HG02642 (cell line): ENCODE data around the gene PLEKHB1.

Source experiments
- ATAC-seq: cut with Tn5 transposase; IDR thresholded peaks from one replicate; pipeline ENCODE4 v1.9.1; 2021; ENCODE audit warnings: mild to moderate bottlenecking; ENCODE audit not compliant: unreplicated experiment, poor library complexity

Gene PLEKHB1

GRCh38 chr11:73645972-73646631 lies at the start of gene PLEKHB1:
PLEKHB1 (plus strand) TSS chr11:73646581; CDS start chr11:73646609, 28 bp downstream.
- ATAC-seq = no peak

- ATAC-seq = no peak
Observed at GRCh38 chr11:73597336-73597955, 48.9 kb upstream of the PLEKHB1 start.

GRCh38 chr11:73597956-73598718 lies 48.2 kb upstream of the PLEKHB1 start, which contains the start of gene FAM168A:
FAM168A (minus strand) TSS chr11:73598112; CDS start chr11:73468474, 129,638 bp downstream.
- ATAC-seq = peak; percentile 94

GRCh38 chr11:73598719-73599379 lies 47.5 kb upstream of the PLEKHB1 start:
- no peak for ATAC-seq

GRCh38 chr11:73612601-73613140 lies 33.7 kb upstream of the PLEKHB1 start:
- ATAC-seq = no peak

GRCh38 chr11:73614591-73614990 lies 31.8 kb upstream of the PLEKHB1 start:
- no peak for ATAC-seq

- ATAC-seq = no peak
Observed at GRCh38 chr11:73622926-73623593, 23.3 kb upstream of the PLEKHB1 start.

GRCh38 chr11:73623686-73624085 lies 22.7 kb upstream of the PLEKHB1 start:
- ATAC-seq = no peak

GRCh38 chr11:73625696-73626318 lies 20.6 kb upstream of the PLEKHB1 start:
- no peak for ATAC-seq

- ATAC-seq = no peak
Observed at GRCh38 chr11:73629907-73630306, 16.5 kb upstream of the PLEKHB1 start.

GRCh38 chr11:73632996-73633395 lies 13.4 kb upstream of the PLEKHB1 start:
- no peak for ATAC-seq

- no peak for ATAC-seq
Observed at GRCh38 chr11:73633999-73634398, 12.4 kb upstream of the PLEKHB1 start.

- ATAC-seq = no peak
Observed at GRCh38 chr11:73635721-73636120, 10.7 kb upstream of the PLEKHB1 start.

- ATAC-seq = no peak
Observed at GRCh38 chr11:73636249-73636648, 10.1 kb upstream of the PLEKHB1 start.

- ATAC-seq = no peak
Observed at GRCh38 chr11:73637012-73637411, 9.4 kb upstream of the PLEKHB1 start.

- ATAC-seq = no peak
Observed at GRCh38 chr11:73640592-73640991, 5.8 kb upstream of the PLEKHB1 start.

GRCh38 chr11:73641668-73642067 lies 4.7 kb upstream of the PLEKHB1 start:
- no peak for ATAC-seq

- no peak for ATAC-seq
Observed at GRCh38 chr11:73645121-73645969, 1.0 kb upstream of the PLEKHB1 start.
